PC-3 (cell line): ENCODE measurements around the gene CASD1. TPM values are rescaled to one million over a fixed set of nuclear protein-coding genes. Genes with fewer than 3 reads are reported as not detected.

ENCODE experiments used
- ATAC-seq: fragments of 200-7000 bp; cut with Tn5 transposase; 2 replicates; pipeline ENCODE4 v1.9.1; 2020; ENCODE audit warnings: mild to moderate bottlenecking, moderate library complexity
- BruUV-seq: library from RNA; stranded (reverse); fragments of 400-500 nt; replicated peaks from 2 replicates; lab custom pipeline; 2021; lab: Mats Ljungman, UMichigan
- CTCF ChIA-PET: fragments of 300-600 bp; sonication (Branson Sonifier 250); formaldehyde crosslinking; loops from one replicate; lab custom pipeline; 2022; ENCODE audit warnings: antibody characterized with exemption; lab: Charles Lee
- POLR2A ChIA-PET: fragments of 300-600 bp; sonication (Branson Sonifier 250); formaldehyde crosslinking; loops from one replicate; lab custom pipeline; 2022; ENCODE audit warnings: antibody characterized with exemption; ENCODE audit not compliant: unreplicated experiment; lab: Charles Lee
- DNase-seq: peaks from one replicate; pipeline ENCODE4 v3.0.0-alpha.2; 2015
- H2AFZ ChIP-seq: fragments of 300-600 bp; sonication (generic); 2 replicates; pipeline ENCODE4 v1.6.0; 2016; ENCODE audit warnings: antibody characterized with exemption, low read length
- H3F3A ChIP-seq: fragments of 300-600 bp; sonication (generic); one replicate; pipeline ENCODE4 v1.6.0; 2017; ENCODE audit warnings: antibody characterized with exemption, low read length, control low read depth, mild to moderate bottlenecking; ENCODE audit not compliant: unreplicated experiment
- H3K27ac ChIP-seq: fragments of 300-600 bp; sonication (generic); 2 replicates; pipeline ENCODE4 v1.5.1; 2016; ENCODE audit warnings: mild to moderate bottlenecking, low read length
- H3K27me3 ChIP-seq: fragments of 300-600 bp; sonication (generic); 2 replicates; pipeline ENCODE4 v1.6.1; 2016; ENCODE audit warnings: low read length, mixed read lengths
- H3K36me3 ChIP-seq: fragments of 300-600 bp; sonication (generic); 2 replicates; pipeline ENCODE4 v1.6.1; 2016; ENCODE audit warnings: low read depth, mixed run types, low read length, mixed read lengths
- H3K4me1 ChIP-seq: fragments of 300-600 bp; sonication (generic); 2 replicates; pipeline ENCODE4 v1.5.1; 2016; ENCODE audit warnings: low read length; ENCODE audit not compliant: insufficient read depth
- H3K4me2 ChIP-seq: fragments of 300-600 bp; sonication (generic); 2 replicates; pipeline ENCODE4 v1.6.0; 2016; ENCODE audit warnings: low read length
- H3K4me3 ChIP-seq: fragments of 300-600 bp; sonication (generic); 2 replicates; pipeline ENCODE4 v1.5.1; 2016; ENCODE audit warnings: mild to moderate bottlenecking, low read length, mixed read lengths
- H3K79me2 ChIP-seq: fragments of 300-600 bp; sonication (generic); 2 replicates; pipeline ENCODE4 v1.6.1; 2017; ENCODE audit warnings: low read length, mixed read lengths
- H3K9ac ChIP-seq: fragments of 300-600 bp; sonication (generic); 2 replicates; pipeline ENCODE4 v1.6.0; 2016; ENCODE audit warnings: mild to moderate bottlenecking, low read length
- H3K9me2 ChIP-seq: fragments of 300-600 bp; sonication (generic); replicated peaks from 2 replicates; pipeline ENCODE4 v1.6.1; 2016; ENCODE audit warnings: mixed run types, low read length, mixed read lengths
- H3K9me3 ChIP-seq: fragments of 300-600 bp; sonication (generic); 2 replicates; pipeline ENCODE4 v1.6.1; 2016; ENCODE audit warnings: low read length, mixed read lengths
- H4K20me1 ChIP-seq: fragments of 300-600 bp; sonication (generic); 2 replicates; pipeline ENCODE4 v1.6.1; 2016; ENCODE audit warnings: low read length, mixed read lengths
- EZH2 ChIP-seq: fragments of 300-600 bp; sonication (generic); IDR thresholded peaks from one replicate; pipeline ENCODE4 v1.6.1; 2017; ENCODE audit warnings: antibody characterized with exemption, mild to moderate bottlenecking, low read length; ENCODE audit not compliant: unreplicated experiment
- EZH2phosphoT487 ChIP-seq: fragments of 300-600 bp; sonication (generic); IDR thresholded peaks from 2 replicates; pipeline ENCODE4 v1.6.1; 2018; ENCODE audit warnings: mild to moderate bottlenecking, antibody characterized with exemption, low read length, borderline replicate concordance
- intact Hi-C: fragments of 100-400 bp; cut with micrococcal nuclease; formaldehyde crosslinking; loops from 2 replicates; pipeline ENCODE4 v1.9.0; 2023
- total RNA-seq: library from RNA; depleted of rRNA; stranded (reverse); fragments of >200 nt; gene quantifications from 2 replicates; pipeline ENCODE4 v1.2.3, GENCODE V29; 2014
- TF ChIP-seq, protein P1 (sequence below): fragments of 300-600 bp; sonication (generic); conservative IDR thresholded peaks from 2 replicates; pipeline ENCODE4 v1.5.1; 2017; ENCODE audit warnings: antibody characterized with exemption, low read depth, mild to moderate bottlenecking, low read length

Gene CASD1
- total RNA-seq, 1 experiment from 2014 or later = 9.3 TPM

DNA sequence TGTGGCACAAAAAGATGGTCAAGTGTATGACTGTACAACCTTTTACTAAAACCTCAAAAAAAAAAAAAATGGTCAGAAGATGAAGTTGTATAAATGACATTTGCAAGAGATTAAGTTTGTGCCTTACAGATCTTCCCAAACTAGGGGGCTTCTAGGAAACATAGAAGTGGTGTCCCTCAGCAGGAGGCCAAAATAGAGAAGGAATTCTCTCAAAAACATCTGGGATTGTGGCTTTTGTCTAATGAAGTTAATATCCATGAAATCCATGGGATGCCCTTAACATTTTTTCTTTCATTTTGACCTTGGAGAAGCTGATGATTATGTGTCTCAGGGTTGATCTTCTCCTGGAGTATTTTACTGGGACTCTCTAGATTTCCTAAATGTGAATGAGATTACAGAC lies 62.2 kb downstream of the CASD1 start:
- no TSS peak for BruUV-seq
- ChIA-PET CTCF (no interaction called here), POLR2A (no interaction called here)
- no peak overlapping the region for H3K4me2 ChIP-seq
- no peak overlapping the region for H2AFZ ChIP-seq
- H3K9me3 ChIP-seq = no peaks in the 10 kb centered on the region
- TF ChIP-seq EZH2 = no peak
- TF ChIP-seq, protein P1, sequence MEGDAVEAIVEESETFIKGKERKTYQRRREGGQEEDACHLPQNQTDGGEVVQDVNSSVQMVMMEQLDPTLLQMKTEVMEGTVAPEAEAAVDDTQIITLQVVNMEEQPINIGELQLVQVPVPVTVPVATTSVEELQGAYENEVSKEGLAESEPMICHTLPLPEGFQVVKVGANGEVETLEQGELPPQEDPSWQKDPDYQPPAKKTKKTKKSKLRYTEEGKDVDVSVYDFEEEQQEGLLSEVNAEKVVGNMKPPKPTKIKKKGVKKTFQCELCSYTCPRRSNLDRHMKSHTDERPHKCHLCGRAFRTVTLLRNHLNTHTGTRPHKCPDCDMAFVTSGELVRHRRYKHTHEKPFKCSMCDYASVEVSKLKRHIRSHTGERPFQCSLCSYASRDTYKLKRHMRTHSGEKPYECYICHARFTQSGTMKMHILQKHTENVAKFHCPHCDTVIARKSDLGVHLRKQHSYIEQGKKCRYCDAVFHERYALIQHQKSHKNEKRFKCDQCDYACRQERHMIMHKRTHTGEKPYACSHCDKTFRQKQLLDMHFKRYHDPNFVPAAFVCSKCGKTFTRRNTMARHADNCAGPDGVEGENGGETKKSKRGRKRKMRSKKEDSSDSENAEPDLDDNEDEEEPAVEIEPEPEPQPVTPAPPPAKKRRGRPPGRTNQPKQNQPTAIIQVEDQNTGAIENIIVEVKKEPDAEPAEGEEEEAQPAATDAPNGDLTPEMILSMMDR = no peak
- no peaks in the 10 kb centered on the region for H3K27me3 ChIP-seq
- intact Hi-C loops = no loop called here
- no peaks in the 10 kb centered on the region for H3K36me3 ChIP-seq
- H3F3A ChIP-seq = no peaks in the 10 kb centered on the region
- DNase-seq (no peak), ATAC-seq (no peak)
- H3K27ac ChIP-seq = no peak overlapping the region
- no peaks in the 10 kb centered on the region for H3K9me2 ChIP-seq
- H3K9ac ChIP-seq = no peak overlapping the region
- H3K4me3 ChIP-seq = no peak overlapping the region
- H3K4me1 ChIP-seq = no peaks in the 10 kb centered on the region
- H3K79me2 ChIP-seq = no peaks in the 10 kb centered on the region
- no peaks in the 10 kb centered on the region for H4K20me1 ChIP-seq

DNA sequence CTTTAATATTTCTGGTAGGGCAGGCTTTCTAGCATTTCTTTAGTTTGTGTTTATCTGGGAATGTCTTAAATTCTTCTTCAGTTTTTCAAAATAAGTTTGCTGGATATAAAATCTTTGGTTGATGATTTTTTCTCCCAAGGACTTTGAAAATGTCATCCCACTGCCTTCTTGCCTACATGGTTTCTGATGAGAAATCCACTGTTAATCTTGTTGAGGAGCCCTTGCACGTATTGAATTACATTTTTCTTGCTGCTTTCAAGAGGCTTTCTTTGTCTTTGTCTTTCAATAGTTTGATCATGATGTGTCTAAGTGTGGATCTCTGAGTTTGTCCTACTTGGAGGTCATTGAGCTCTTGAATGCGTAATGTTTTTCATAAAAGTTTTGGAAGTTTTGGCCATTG lies 66.0 kb downstream of the CASD1 start:
- H3K4me3 ChIP-seq = no peak overlapping the region
- ChIA-PET POLR2A (no interaction called here), CTCF (no interaction called here)
- peaks cover 31% of the 10 kb centered on the region for H3K4me1 ChIP-seq
- no peaks in the 10 kb centered on the region for H3K9me3 ChIP-seq
- no peaks in the 10 kb centered on the region for H3K9me2 ChIP-seq
- intact Hi-C loops = no loop called here
- no TSS peak for BruUV-seq
- no peaks in the 10 kb centered on the region for H3K36me3 ChIP-seq
- H3K27ac ChIP-seq = no peak overlapping the region
- TF ChIP-seq, protein P1 = no peak
- TF ChIP-seq EZH2phosphoT487 (no peak), EZH2 (no peak)
- H3K9ac ChIP-seq = no peak overlapping the region
- ATAC-seq (no peak), DNase-seq (no peak)
- H3K27me3 ChIP-seq = no peaks in the 10 kb centered on the region
- H4K20me1 ChIP-seq = no peaks in the 10 kb centered on the region
- peaks cover 1% of the 10 kb centered on the region for H3F3A ChIP-seq
- H2AFZ ChIP-seq = no peak overlapping the region
- no peak overlapping the region for H3K4me2 ChIP-seq
- H3K79me2 ChIP-seq = no peaks in the 10 kb centered on the region

DNA sequence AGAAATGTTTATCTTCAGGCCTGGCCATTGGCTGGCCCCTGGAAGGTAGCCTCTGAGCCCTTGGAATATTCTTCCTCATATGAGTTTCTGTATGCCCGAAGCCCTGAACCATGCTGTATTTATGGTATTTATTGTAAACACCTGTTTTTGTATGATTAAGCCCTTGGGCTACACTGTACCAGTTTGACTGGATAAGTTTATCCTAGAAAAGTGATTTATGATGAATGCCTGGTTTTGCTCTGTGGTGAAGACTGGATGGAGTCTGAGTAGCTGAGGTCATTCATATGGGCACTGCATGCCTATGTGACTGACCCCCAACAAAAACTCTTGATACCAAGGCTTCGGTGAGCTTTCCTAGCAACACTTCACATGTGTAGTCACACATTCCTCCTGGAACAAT lies 66.7 kb downstream of the CASD1 start:
- CTCF ChIA-PET = no interaction called here
- Histone ChIP-seq H4K20me1 (no peaks in the 10 kb centered on the region), H3K27ac (no peak overlapping the region), H3K9me3 (no peaks in the 10 kb centered on the region), H3K9me2 (no peaks in the 10 kb centered on the region), H3K4me2 (no peak overlapping the region), H3K4me1 (peaks cover 38% of the 10 kb centered on the region), H3F3A (peaks cover 7% of the 10 kb centered on the region), H3K9ac (no peak overlapping the region), H3K4me3 (no peak overlapping the region), H3K36me3 (no peaks in the 10 kb centered on the region), H2AFZ (no peak overlapping the region), H3K27me3 (no peaks in the 10 kb centered on the region), H3K79me2 (no peaks in the 10 kb centered on the region)
- ATAC-seq (no peak), DNase-seq (no peak)
- BruUV-seq = no TSS peak
- intact Hi-C loops = no loop called here
- POLR2A ChIA-PET = no interaction called here
- TF ChIP-seq EZH2 = no peak
- TF ChIP-seq, protein P1 = no peak
- TF ChIP-seq EZH2phosphoT487 = no peak
